Smooth muscle cell (in vitro differentiated cells): ENCODE results near the gene PRLR. TPM values are rescaled to one million over a fixed set of nuclear protein-coding genes. Genes with fewer than 3 reads are reported as not detected.

Source experiments
- DNase-seq: peaks from one replicate; lab custom pipeline; 2025; ENCODE audit not compliant: unreplicated experiment; lab: John Stamatoyannopoulos, UW
- H2AFZ ChIP-seq: fragments of 200-600 bp; sonication (generic); 2 replicates; pipeline ENCODE4 v1.6.0; 2016; ENCODE audit warnings: antibody characterized with exemption, low read depth, mild to moderate bottlenecking
- H3F3A ChIP-seq: fragments of 200-600 bp; sonication (generic); 2 replicates; pipeline ENCODE4 v1.6.0; 2017; ENCODE audit warnings: antibody characterized with exemption, low read depth
- H3K27ac ChIP-seq: fragments of 200-600 bp; sonication (generic); 2 replicates; pipeline ENCODE4 v1.5.1; 2016; ENCODE audit warnings: low read depth, mild to moderate bottlenecking
- H3K27me3 ChIP-seq: fragments of 200-600 bp; sonication (generic); 2 replicates; pipeline ENCODE4 v1.6.1; 2016; ENCODE audit warnings: low read depth, mild to moderate bottlenecking
- H3K36me3 ChIP-seq: fragments of 200-600 bp; sonication (generic); 2 replicates; pipeline ENCODE4 v1.5.1; 2016; ENCODE audit warnings: low read depth
- H3K4me1 ChIP-seq: fragments of 200-600 bp; sonication (generic); 2 replicates; pipeline ENCODE4 v1.5.1; 2016; ENCODE audit warnings: low read depth
- H3K4me2 ChIP-seq: fragments of 200-600 bp; sonication (generic); 2 replicates; pipeline ENCODE4 v1.6.0; 2016; ENCODE audit warnings: mild to moderate bottlenecking
- H3K4me3 ChIP-seq: fragments of 200-600 bp; sonication (generic); 2 replicates; pipeline ENCODE4 v1.5.1; 2016; ENCODE audit warnings: mild to moderate bottlenecking
- H3K79me2 ChIP-seq: fragments of 200-600 bp; sonication (generic); 2 replicates; pipeline ENCODE4 v1.6.0; 2016; ENCODE audit warnings: low read depth, mild to moderate bottlenecking
- H3K9ac ChIP-seq: fragments of 200-600 bp; sonication (generic); 2 replicates; pipeline ENCODE4 v1.6.0; 2016; ENCODE audit warnings: low read depth
- H3K9me3 ChIP-seq: fragments of 200-600 bp; sonication (generic); replicated peaks from 2 replicates; pipeline ENCODE4 v1.5.1; 2016; ENCODE audit warnings: low read depth
- H4K20me1 ChIP-seq: fragments of 200-600 bp; sonication (generic); 2 replicates; pipeline ENCODE4 v1.6.0; 2016; ENCODE audit warnings: low read depth
- CTCF ChIP-seq: fragments of 200-600 bp; sonication (generic); IDR thresholded peaks from 2 replicates; pipeline ENCODE4 v1.5.1; 2017; ENCODE audit warnings: borderline replicate concordance, mild to moderate bottlenecking, antibody characterized with exemption; ENCODE audit not compliant: insufficient read depth, poor library complexity, severe bottlenecking
- WGBS: methylation state at CpG from one replicate; pipeline ENCODE4 v1.1.7; 2016; ENCODE audit warnings: low lambda C conversion rate; 5-methylcytosine and 5-hydroxymethylcytosine counted together
- polyA plus RNA-seq: library from polyadenylated mRNA; unstranded; fragments of >200 nt; fragmentation: Nextera tagmentation; extraction: Ambion mirVana; gene quantifications from 2 replicates; pipeline ENCODE4 v1.2.1, GENCODE V29; 2016
- total RNA-seq: library from RNA; depleted of rRNA; stranded (reverse); fragments of >200 nt; gene quantifications from 2 replicates; pipeline ENCODE4 v1.2.3, GENCODE V29; 2014

Gene PRLR
- total and polyA plus RNA-seq, 2 experiments from 2014 or later = 2.3 to 47.4 TPM

GRCh38 chr5:35239476-35239875 lies 9.2 kb upstream of the PRLR start:
- WGBS = 96% methylated on average over 7 of the region's 7 CpGs

DNA sequence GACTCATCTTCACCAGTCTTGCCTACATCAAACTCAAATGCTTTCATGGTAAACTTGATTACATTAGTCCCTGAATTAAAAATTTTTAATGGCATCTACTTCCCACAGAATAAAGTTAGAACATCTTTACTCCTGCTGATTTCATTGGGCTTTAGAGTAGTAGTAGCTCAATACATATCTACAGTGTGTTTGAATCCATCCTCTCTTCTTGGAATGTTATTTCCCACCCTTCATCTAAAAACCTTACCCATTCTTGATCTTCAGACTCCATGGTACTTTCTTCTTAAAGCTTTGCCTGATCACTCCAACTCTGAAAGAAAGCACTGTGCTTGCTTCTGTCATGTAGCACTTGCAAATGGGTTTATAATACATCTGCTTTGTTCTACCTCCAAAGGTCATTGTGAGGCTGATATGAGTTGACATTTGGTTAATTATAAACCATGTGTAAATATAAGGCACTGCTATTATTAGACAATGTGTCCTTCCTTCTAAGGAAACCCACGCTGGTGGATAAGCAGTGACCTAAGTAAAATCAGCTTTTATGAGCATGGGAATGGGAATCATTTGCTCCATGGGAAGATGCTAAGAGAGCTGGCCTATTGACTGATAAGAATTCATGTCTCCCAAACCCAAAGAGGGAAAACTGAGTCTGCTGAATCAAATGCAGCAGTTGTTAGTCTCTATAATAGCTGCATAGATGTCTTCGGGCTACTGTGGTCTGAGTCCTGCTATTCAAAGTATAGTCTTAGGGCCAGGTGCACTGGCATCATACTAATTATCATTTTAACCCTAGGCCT lies 7.5 kb upstream of the PRLR start:
- H3K27ac ChIP-seq = no peak overlapping the region
- no peak overlapping the region for H2AFZ ChIP-seq
- H3K4me1 ChIP-seq = no peaks in the 10 kb centered on the region
- no peak overlapping the region for H3K4me2 ChIP-seq
- no peaks in the 10 kb centered on the region for H3K79me2 ChIP-seq
- no peaks in the 10 kb centered on the region for H3K9me3 ChIP-seq
- TF ChIP-seq CTCF = no peak
- no peak overlapping the region for H3K4me3 ChIP-seq
- H3K27me3 ChIP-seq = no peaks in the 10 kb centered on the region
- H4K20me1 ChIP-seq = no peaks in the 10 kb centered on the region
- no peak for DNase-seq
- H3F3A ChIP-seq = no peaks in the 10 kb centered on the region
- no peaks in the 10 kb centered on the region for H3K36me3 ChIP-seq
- WGBS = 79% methylated on average over 2 of the region's 2 CpGs
- H3K9ac ChIP-seq = no peak overlapping the region

More at GRCh38 chr5:35239476-35239875, 9.2 kb upstream of the PRLR start:
- DNase-seq = no peak
- H3K4me2 ChIP-seq = no peak overlapping the region
- H3K9me3 ChIP-seq = no peaks in the 10 kb centered on the region
- H3F3A ChIP-seq = no peaks in the 10 kb centered on the region
- no peak overlapping the region for H3K4me3 ChIP-seq
- H2AFZ ChIP-seq = no peak overlapping the region
- H3K9ac ChIP-seq = no peak overlapping the region
- H3K27ac ChIP-seq = no peak overlapping the region
- no peaks in the 10 kb centered on the region for H3K4me1 ChIP-seq
- H3K27me3 ChIP-seq = no peaks in the 10 kb centered on the region
- H4K20me1 ChIP-seq = no peaks in the 10 kb centered on the region
- H3K79me2 ChIP-seq = no peaks in the 10 kb centered on the region
- H3K36me3 ChIP-seq = no peaks in the 10 kb centered on the region
- TF ChIP-seq CTCF = no peak

- no peak overlapping the region for H2AFZ ChIP-seq
Observed at GRCh38 chr5:35236770-35237169, 6.5 kb upstream of the PRLR start.

More at GRCh38 chr5:35236770-35237169, 6.5 kb upstream of the PRLR start:
- DNase-seq = no peak
- no peaks in the 10 kb centered on the region for H3K4me1 ChIP-seq
- H3K27ac ChIP-seq = no peak overlapping the region
- no peak overlapping the region for H3K4me3 ChIP-seq
- no peaks in the 10 kb centered on the region for H4K20me1 ChIP-seq
- H3K36me3 ChIP-seq = no peaks in the 10 kb centered on the region
- no peaks in the 10 kb centered on the region for H3K9me3 ChIP-seq
- no peak overlapping the region for H3K9ac ChIP-seq
- H3K4me2 ChIP-seq = no peak overlapping the region
- H3F3A ChIP-seq = no peaks in the 10 kb centered on the region
- H3K27me3 ChIP-seq = no peaks in the 10 kb centered on the region
- no peaks in the 10 kb centered on the region for H3K79me2 ChIP-seq
- TF ChIP-seq CTCF = no peak
